ENCODE measurements around the gene SEC61A1. TPM values are rescaled to one million over a fixed set of nuclear protein-coding genes. Genes with fewer than 3 reads are reported as not detected.
A peak's percentile ranks its signal among the peaks of the same experiment; 100 is the strongest.

SEC61A1 gene
- total RNA-seq, 2 donors from 2014 or later: 152 to 174 TPM

GRCh38 chr3:128069271-128069670, 17.0 kb downstream of the SEC61A1 start:
- Histone ChIP-seq H3K9me3 (ENCODE audit: control insufficient read depth, low read length) (no peaks in the 10 kb centered on the region), H3K4me1 (ENCODE audit: control insufficient read depth, insufficient read depth, low read length) (no peaks in the 10 kb centered on the region), H3K27ac (ENCODE audit: low read depth, low read length) (no peak overlapping the region), H3K27me3 (ENCODE audit: control insufficient read depth, insufficient read depth, low read length, poor library complexity, severe bottlenecking) (no peaks in the 10 kb centered on the region), H3K36me3 (ENCODE audit: control insufficient read depth, insufficient read depth, low read length) (peaks cover 90% of the 10 kb centered on the region), H3K9ac (ENCODE audit: extremely low read depth, low read length, poor library complexity, severe bottlenecking) (no peak overlapping the region), H3K4me3 (ENCODE audit: low read length) (no peak overlapping the region)
- Mint-ChIP-seq H3K9me3 (no peaks in the 10 kb centered on the region), H3K36me3 (ENCODE audit: low read depth) (peaks cover 67% of the 10 kb centered on the region), H3K27me3 (ENCODE audit: insufficient read depth) (no peaks in the 10 kb centered on the region), H3K4me1 (no peaks in the 10 kb centered on the region), H3K27ac (no peak overlapping the region), H3K4me3 (no peak overlapping the region)
- DNase-seq: peak; percentile 35
- no peak for TF ChIP-seq CTCF (conservative IDR thresholded peaks at IDR 0.05)
- WGBS, 2 experiments (ENCODE audit: insufficient coverage in 1 of 2, insufficient read length in 1 of 2): 96% methylated on average over 10 to 15 of the region's 15 CpGs

- no peak overlapping the region for H3K4me3 Mint-ChIP-seq
- Histone ChIP-seq H3K4me3 (ENCODE audit: low read length) (no peak overlapping the region), H3K9ac (ENCODE audit: extremely low read depth, low read length, poor library complexity, severe bottlenecking) (no peak overlapping the region), H3K27ac (ENCODE audit: low read depth, low read length) (no peak overlapping the region), H3K4me1 (ENCODE audit: control insufficient read depth, insufficient read depth, low read length) (peaks cover 3% of the 10 kb centered on the region), H3K9me3 (ENCODE audit: control insufficient read depth, low read length) (no peaks in the 10 kb centered on the region), H3K36me3 (ENCODE audit: control insufficient read depth, insufficient read depth, low read length) (peaks cover 75% of the 10 kb centered on the region), H3K27me3 (ENCODE audit: control insufficient read depth, insufficient read depth, low read length, poor library complexity, severe bottlenecking) (no peaks in the 10 kb centered on the region)
- no peak for TF ChIP-seq CTCF (conservative IDR thresholded peaks at IDR 0.05)
- H3K9me3 Mint-ChIP-seq: no peaks in the 10 kb centered on the region
- peak; percentile 42 for DNase-seq
- peaks cover 5% of the 10 kb centered on the region for H3K4me1 Mint-ChIP-seq
- peaks cover 53% of the 10 kb centered on the region for H3K36me3 Mint-ChIP-seq (ENCODE audit: low read depth)
- no peak overlapping the region for H3K27ac Mint-ChIP-seq
- H3K27me3 Mint-ChIP-seq (ENCODE audit: insufficient read depth): peaks cover 2% of the 10 kb centered on the region
- 91 to 94% methylated on average over 8 to 13 of the region's 13 CpGs for WGBS, 2 experiments (ENCODE audit: insufficient coverage in 1 of 2, insufficient read length in 1 of 2)
These were observed 18.8 kb downstream of the SEC61A1 start for GRCh38 chr3:128070898-128071591.

- H3K9me3 Mint-ChIP-seq: no peaks in the 10 kb centered on the region
- TF ChIP-seq CTCF (conservative IDR thresholded peaks at IDR 0.05): no peak
- Histone ChIP-seq H3K9me3 (ENCODE audit: control insufficient read depth, low read length) (no peaks in the 10 kb centered on the region), H3K36me3 (ENCODE audit: control insufficient read depth, insufficient read depth, low read length) (peaks cover 66% of the 10 kb centered on the region), H3K27ac (ENCODE audit: low read depth, low read length) (no peak overlapping the region), H3K4me3 (ENCODE audit: low read length) (no peak overlapping the region), H3K4me1 (ENCODE audit: control insufficient read depth, insufficient read depth, low read length) (peaks cover 3% of the 10 kb centered on the region), H3K9ac (ENCODE audit: extremely low read depth, low read length, poor library complexity, severe bottlenecking) (no peak overlapping the region), H3K27me3 (ENCODE audit: control insufficient read depth, insufficient read depth, low read length, poor library complexity, severe bottlenecking) (no peaks in the 10 kb centered on the region)
- H3K27ac Mint-ChIP-seq: peak overlapping the region; percentile 74
- H3K36me3 Mint-ChIP-seq (ENCODE audit: low read depth): peaks cover 46% of the 10 kb centered on the region
- peaks cover 5% of the 10 kb centered on the region for H3K4me1 Mint-ChIP-seq
- H3K27me3 Mint-ChIP-seq (ENCODE audit: insufficient read depth): peaks cover 8% of the 10 kb centered on the region
- peak; percentile 37 for DNase-seq
- 91 to 98% methylated on average over 9 to 11 of the region's 11 CpGs for WGBS, 2 experiments (ENCODE audit: insufficient coverage in 1 of 2, insufficient read length in 1 of 2)
- no peak overlapping the region for H3K4me3 Mint-ChIP-seq
These were observed 19.7 kb downstream of the SEC61A1 start for GRCh38 chr3:128071771-128072453.
